ENCODE data around the gene HDAC3.

HDAC3 gene

DNA sequence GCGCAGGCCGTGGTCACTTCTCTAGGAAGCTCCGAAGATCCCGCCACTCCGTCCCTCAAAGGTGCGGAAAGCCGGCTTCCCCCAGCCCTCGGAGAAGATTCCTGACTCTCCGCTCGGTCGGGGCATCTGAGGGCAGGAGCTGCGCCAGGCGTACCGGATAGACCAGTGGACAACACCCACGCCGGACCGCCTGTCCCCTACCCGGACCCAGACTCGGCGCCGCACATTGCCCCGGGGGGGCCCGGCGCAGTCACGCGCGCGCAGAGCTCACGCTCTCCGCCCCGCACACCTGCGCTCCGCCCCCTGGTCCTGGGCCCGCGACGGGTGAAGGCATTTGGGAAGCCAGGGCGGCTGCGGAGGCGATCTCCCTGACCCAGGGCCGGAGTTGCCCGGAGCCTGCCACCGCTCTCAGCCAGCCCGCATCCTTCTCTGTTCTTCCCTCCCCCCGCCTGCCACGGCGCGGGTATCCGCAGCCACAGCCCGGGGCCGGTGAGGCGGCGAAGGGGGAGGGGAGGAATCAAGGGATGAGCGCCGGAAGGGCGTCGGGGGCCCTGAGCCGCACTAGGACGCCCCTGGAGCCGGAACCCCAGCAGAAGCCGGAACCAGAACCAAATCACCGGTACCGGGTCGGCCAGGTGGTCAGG, 596 bp upstream of the HDAC3 start:
- TF ChIP-seq, protein P1, sequence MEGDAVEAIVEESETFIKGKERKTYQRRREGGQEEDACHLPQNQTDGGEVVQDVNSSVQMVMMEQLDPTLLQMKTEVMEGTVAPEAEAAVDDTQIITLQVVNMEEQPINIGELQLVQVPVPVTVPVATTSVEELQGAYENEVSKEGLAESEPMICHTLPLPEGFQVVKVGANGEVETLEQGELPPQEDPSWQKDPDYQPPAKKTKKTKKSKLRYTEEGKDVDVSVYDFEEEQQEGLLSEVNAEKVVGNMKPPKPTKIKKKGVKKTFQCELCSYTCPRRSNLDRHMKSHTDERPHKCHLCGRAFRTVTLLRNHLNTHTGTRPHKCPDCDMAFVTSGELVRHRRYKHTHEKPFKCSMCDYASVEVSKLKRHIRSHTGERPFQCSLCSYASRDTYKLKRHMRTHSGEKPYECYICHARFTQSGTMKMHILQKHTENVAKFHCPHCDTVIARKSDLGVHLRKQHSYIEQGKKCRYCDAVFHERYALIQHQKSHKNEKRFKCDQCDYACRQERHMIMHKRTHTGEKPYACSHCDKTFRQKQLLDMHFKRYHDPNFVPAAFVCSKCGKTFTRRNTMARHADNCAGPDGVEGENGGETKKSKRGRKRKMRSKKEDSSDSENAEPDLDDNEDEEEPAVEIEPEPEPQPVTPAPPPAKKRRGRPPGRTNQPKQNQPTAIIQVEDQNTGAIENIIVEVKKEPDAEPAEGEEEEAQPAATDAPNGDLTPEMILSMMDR (IDR thresholded peaks at IDR 0.05; ENCODE audit: low read depth, low read length, missing control alignments) = no peak
- H3K4me3 ChIP-seq (replicated peaks; ENCODE audit: low read depth, low read length) = peak overlapping the region; percentile 95
- DNase-seq (ENCODE audit: extremely low read depth, low read depth) = no peak

DNA sequence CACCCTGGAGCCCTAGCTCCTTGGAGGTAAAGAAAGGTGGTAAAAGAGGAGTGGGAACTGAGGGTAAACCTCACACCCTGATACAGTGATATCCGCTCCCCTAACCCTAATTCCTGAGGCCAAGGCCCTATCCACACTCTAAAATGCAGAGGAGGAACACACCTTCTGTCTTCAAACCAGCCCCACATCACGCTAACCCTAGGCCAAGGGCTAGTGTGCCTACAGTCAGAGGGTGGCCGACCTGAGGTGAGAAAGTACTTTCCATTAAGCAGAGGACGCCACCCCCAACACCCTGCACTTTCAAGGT, 590 bp downstream of the HDAC3 start:
- no peak for DNase-seq (ENCODE audit: extremely low read depth, low read depth)
- TF ChIP-seq, protein P1 (IDR thresholded peaks at IDR 0.05; ENCODE audit: low read depth, low read length, missing control alignments) = no peak
- peak overlapping the region; percentile 95 for H3K4me3 ChIP-seq (replicated peaks; ENCODE audit: low read depth, low read length)

- no peak for DNase-seq (ENCODE audit: extremely low read depth, low read depth)
- peak overlapping the region; percentile 95 for H3K4me3 ChIP-seq (replicated peaks; ENCODE audit: low read depth, low read length)
- TF ChIP-seq, protein P1 (IDR thresholded peaks at IDR 0.05; ENCODE audit: low read depth, low read length, missing control alignments) = no peak
These were observed 1.0 kb downstream of the HDAC3 start for GRCh38 chr5:141635646-141636045.

GRCh38 chr5:141634720-141635119, 1.9 kb downstream of the HDAC3 start:
- H3K4me3 ChIP-seq (replicated peaks; ENCODE audit: low read depth, low read length) = no peak overlapping the region
- DNase-seq (ENCODE audit: extremely low read depth, low read depth) = no peak
- TF ChIP-seq, protein P1 (IDR thresholded peaks at IDR 0.05; ENCODE audit: low read depth, low read length, missing control alignments) = no peak

GRCh38 chr5:141633871-141634561, 2.6 kb downstream of the HDAC3 start:
- DNase-seq (ENCODE audit: extremely low read depth, low read depth) = no peak
- TF ChIP-seq, protein P1 (IDR thresholded peaks at IDR 0.05; ENCODE audit: low read depth, low read length, missing control alignments) = no peak
- H3K4me3 ChIP-seq (replicated peaks; ENCODE audit: low read depth, low read length) = no peak overlapping the region

DNA sequence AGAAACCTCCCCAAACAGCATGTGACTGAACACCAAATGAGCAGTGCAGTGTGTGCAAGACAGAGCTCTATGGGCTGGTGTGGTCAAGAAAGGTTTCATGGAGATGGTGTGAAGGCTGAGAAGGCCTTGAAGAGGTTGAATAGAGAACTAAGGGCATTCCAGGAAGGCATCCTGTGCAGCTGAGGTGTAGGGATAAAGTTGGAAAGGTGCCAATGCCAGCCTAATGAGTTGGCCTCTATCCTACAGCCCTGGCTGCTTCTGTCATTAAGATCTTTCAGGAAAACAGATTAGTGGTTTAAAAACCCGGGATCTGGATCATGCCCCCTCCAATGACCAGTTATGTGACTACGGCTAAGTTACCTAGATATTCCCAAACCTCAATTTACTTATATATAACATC, 4.0 kb downstream of the HDAC3 start:
- DNase-seq (ENCODE audit: extremely low read depth, low read depth) = no peak
- TF ChIP-seq, protein P1 (IDR thresholded peaks at IDR 0.05; ENCODE audit: low read depth, low read length, missing control alignments) = no peak
- no peak overlapping the region for H3K4me3 ChIP-seq (replicated peaks; ENCODE audit: low read depth, low read length)
